Cardiac fibroblast (primary cell): ENCODE data around the gene IMMP2L.
A peak's percentile ranks its signal among the peaks of the same experiment; 100 is the strongest.

Experiments used
- DNase-seq, 2 donors: peaks; one replicate each; pipeline versions ENCODE4 v3.0.0 to v3.0.0-alpha.2; 2010; ENCODE audit warnings: low read depth in 2 of 2
- H3K4me3 ChIP-seq, 2 donors: replicated peaks in 1 of 2; 1 replicate in 1 of 2; 2 replicates in 1 of 2; pipeline ENCODE4 v1.5.1; 2011; ENCODE audit warnings: low read depth in 2 of 2, low read length in 2 of 2, mild to moderate bottlenecking in 2 of 2, moderate library complexity in 1 of 2
- CTCF ChIP-seq: IDR thresholded peaks from one replicate; pipeline ENCODE4 v1.5.1; 2011; ENCODE audit warnings: low read depth, mild to moderate bottlenecking, low read length, inconsistent platforms

Gene IMMP2L

DNA sequence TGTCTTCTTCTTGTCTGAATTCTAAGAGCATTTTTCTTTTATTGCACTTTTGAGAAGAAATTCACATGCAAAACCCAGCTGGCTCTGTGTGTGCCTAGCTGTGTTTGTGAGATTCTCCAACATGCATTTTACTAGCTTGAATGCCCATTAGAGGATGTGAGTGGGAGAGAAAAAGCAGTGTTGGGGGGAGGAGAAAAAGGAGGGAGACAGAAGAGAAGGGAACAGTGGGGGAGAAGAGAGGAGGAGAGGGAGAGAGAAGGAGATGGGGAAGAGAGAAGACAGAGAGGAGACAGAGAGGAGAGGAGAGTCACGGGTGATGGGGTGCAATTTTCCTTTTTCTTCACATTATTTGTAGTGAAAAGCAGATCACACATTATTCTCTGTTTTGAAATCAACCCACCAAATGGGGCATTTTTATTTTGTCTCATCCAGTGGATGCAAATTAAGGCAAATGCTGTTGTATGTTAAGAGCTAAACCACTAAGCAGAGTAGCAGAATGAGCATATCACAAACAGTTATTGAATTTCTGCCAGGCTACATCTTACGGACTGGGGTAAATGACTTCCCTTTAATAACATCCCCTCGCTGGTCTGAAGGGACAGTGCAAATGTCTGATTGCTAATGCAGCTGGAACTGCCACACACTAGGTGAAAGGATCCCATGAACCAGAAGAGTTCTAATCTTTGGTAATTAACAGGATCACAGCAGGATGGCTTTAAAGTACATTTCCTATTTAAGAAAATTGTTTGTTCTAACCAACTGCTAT lies 470.5 kb downstream of the IMMP2L start:
- no peak for DNase-seq
- peak overlapping the region in 1 of 2 donors; percentile 46 for H3K4me3 ChIP-seq
- TF ChIP-seq CTCF, result no peak

GRCh38 chr7:111090846-111091245 lies 471.4 kb downstream of the IMMP2L start, which contains the start of gene LRRN3:
TSS of gene LRRN3 (plus strand) at chr7:111091127. CDS start at chr7:111122773, 31,646 bp downstream.
- DNase-seq, result peak; percentile 60 to 61

GRCh38 chr7:111089822-111090426 lies 472.4 kb downstream of the IMMP2L start:
- H3K4me3 ChIP-seq, result no peak overlapping the region
- peak; percentile 71 for TF ChIP-seq CTCF
- peak; percentile 68 to 73 for DNase-seq

More at GRCh38 chr7:111090846-111091245, 471.4 kb downstream of the IMMP2L start, which contains the start of gene LRRN3:
- H3K4me3 ChIP-seq, result peak within 1 kb of the TSS; percentile 23 to 46
- TF ChIP-seq CTCF, result no peak

GRCh38 chr7:111088328-111088727 lies 474.0 kb downstream of the IMMP2L start:
- no peak for DNase-seq
- no peak overlapping the region for H3K4me3 ChIP-seq
- TF ChIP-seq CTCF, result no peak

DNA sequence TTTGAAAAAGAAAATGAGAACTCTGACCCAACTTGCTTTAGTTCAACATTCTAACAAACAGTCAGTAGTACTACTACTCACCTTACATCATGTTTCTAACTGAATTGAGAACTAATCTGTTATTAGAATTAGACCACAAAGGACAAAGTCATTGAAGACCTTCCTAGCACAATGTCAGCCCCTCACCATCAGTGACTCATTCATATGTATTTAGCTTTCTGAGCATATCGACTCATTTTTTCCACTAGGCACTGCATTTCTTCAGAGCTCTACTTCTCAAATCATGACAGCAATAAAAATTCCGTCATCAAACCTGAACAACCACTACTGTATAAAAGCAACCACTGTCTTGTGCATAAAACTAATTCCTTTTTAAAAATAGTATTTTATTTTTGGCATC lies 475.8 kb downstream of the IMMP2L start:
- H3K4me3 ChIP-seq, result no peak overlapping the region

DNA sequence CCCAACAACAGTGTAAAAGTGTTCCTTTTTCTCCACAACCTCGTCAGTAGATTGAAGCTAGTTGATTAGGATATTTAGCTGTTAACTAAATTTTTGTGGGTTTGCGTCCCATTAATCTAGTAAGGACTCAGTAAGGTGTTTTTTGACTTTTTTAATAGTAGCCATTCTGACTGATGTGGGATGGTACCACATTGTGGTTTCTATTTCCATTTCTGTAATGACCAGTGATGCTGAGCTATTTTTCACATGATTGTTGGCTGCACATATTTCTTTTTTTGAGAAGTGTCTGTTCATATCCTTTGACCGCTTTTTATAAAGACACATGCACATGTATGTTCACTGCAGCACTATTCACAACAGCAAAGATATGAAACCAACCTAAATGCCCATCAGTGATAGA lies 476.9 kb downstream of the IMMP2L start:
- no peak for TF ChIP-seq CTCF
- H3K4me3 ChIP-seq, result no peak overlapping the region
- DNase-seq, result no peak

More for the DNA sequence above, 475.8 kb downstream of the IMMP2L start:
- no peak for DNase-seq
- no peak for TF ChIP-seq CTCF
